HG02588 (cell line): ENCODE measurements around the gene MYO1A.

ENCODE experiments used
- ATAC-seq: cut with Tn5 transposase; IDR thresholded peaks from one replicate; pipeline ENCODE4 v1.9.1; 2021; ENCODE audit warnings: mild to moderate bottlenecking, moderate library complexity; ENCODE audit not compliant: unreplicated experiment

The MYO1A gene

GRCh38 chr12:57049890-57050289 lies at the start of gene MYO1A:
Gene MYO1A, minus strand, starts transcription at chr12:57050129. Its CDS starts 1,806 bp downstream, at chr12:57048323.
- no peak for ATAC-seq

- ATAC-seq, result no peak
Observed at GRCh38 chr12:57099047-57099714, 49.3 kb upstream of the MYO1A start.

- no peak for ATAC-seq
Observed at GRCh38 chr12:57098546-57098945, 48.6 kb upstream of the MYO1A start.

GRCh38 chr12:57097554-57097835 lies 47.6 kb upstream of the MYO1A start:
- ATAC-seq, result no peak

DNA sequence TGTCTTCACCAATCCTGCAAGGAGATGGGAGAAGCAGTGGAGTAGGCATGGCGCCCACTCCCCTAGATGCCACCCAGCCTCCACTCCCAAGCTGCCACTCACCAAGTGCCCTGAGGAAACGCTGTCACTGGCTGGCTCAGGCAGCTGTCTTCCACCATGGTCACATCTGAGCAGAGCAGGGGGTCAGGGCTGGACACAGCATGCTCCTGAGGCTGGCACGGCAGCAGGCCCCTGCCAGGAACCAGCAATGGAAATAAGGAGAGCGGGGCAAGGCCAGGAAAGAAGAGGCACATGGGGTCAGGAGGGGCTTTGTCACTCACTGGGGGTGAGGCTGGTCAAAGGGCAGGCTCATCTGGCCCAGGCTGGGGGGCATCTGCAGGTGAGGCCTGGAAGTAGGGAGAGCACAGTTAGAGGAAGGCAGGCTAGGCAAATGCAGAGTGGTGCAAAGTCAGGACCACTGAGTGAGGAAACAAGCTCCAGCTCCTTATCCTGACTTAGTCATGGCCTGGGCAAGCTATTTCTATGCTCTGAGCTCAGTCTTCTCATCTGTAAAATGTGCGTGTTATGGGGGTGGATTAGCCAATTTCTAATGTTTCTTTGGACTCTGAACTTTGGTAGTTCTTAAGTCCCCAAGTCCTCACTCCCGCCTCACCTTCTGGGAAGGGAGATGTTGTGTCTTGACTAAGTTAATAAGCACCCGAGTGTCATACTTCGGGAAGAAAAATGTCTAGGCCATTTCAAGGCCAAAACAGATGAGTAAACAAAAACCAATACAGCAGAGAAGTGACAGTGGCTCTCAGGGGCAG lies 47.0 kb upstream of the MYO1A start:
- no peak for ATAC-seq

GRCh38 chr12:57096099-57096572 lies 46.2 kb upstream of the MYO1A start:
- no peak for ATAC-seq

DNA sequence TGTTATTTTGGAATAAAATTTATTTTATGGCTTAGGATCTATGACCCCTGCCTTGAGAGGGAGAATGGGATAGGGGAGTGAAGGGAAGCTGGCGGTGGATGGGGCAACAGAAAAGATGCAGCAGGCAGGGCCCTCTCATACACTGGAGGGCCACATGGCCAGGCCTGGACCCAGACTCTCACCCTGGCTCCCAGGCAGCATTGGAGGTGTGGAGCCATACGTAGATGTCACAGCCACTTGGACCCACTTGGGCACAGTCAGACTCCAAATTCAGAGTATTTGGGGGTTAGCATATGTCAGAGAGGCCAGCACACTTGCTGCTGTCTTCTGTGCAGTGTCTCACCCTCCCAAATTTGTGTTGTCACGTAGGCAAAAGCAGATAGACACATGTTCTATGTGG lies 45.5 kb upstream of the MYO1A start:
- ATAC-seq, result no peak

DNA sequence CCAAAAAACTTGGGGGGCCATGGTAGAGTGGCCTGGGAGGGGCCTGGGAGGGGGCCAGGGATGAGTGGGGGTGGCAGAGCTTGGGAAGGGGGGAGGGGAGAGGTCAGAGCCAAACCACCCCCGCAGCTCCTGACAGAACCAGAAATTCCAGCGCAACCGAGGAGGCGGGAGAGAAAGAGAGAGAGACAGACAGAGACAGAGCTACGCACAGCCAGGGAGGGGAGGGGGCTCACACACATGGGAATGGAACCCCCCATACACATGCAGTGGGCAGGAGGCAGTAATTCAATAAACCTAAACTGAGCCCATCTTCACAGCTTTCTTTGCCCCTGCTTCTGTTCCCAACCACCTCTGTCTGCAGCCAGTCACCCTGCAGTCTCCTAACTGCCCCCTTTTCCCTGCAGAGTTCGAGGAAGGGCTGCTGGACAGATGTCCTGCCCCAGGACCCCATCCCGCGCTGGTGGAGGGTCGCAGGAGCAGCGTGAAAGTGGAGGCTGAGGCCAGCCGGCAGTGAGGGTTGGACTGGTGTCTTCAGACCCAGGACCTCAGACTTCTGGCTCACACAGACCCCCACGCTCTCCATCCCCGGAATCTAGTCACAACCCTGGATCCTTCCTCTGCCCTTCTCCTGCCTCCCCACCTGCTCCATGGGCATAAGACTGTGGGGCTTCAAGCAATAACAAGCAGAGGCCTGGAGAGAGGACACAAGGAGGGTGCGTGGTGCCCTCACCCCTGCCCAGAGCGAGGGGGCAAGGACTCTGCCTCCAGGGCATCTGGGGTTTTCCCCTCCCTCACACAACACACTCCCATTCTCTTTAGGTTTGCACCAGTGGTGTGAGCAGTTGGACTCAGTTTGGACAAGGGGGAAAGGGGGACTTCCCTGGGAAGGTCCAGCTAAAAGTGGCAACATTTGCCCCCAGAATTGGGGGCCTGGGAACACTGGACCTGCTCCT lies 44.6 kb upstream of the MYO1A start:
- no peak for ATAC-seq

GRCh38 chr12:57093415-57094207 lies 43.7 kb upstream of the MYO1A start:
- ATAC-seq, result peak; percentile 33

DNA sequence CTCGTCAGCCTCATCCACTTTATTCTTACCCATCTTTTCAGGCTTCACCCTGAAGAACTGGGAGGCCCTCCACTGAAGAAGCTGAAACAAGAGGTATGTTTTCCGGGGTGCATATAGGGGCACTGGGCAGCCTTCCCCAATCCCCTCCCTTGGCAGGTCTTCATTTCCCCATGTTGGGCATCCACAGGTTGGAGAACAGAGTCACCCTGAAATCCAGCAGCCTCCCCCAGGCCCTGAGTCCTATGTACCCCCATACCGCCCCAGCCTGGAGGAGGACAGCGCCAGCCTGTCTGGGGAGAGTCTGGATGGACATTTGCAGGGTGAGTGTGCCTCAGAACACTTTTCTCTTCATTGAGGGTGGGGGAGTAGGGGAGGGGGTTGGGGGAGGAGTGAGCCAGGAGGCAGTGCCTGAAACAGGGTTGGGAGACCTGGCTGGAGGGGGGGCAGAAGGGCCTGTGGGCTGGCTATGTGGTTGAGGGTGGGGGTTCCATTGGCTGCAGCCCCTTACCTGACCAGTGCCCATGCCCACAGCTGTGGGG lies 43.0 kb upstream of the MYO1A start:
- no peak for ATAC-seq

DNA sequence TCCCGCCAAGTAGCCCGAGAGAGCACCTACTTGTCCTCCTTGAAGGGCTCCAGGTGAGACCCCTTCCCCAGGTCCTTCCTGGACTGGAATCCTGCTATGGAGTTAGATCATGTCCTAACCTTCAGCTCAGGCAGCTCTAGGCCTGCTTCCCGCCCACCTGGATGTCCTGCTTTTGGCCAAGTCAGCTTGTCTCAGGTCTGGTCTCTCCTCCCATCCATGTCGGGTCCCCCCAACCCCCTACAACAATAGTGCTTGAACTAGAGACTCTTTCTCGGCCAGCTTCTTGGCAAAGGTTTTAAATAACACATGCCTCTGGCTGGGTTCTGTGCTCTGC lies 42.6 kb upstream of the MYO1A start:
- no peak for ATAC-seq

- no peak for ATAC-seq
Observed at GRCh38 chr12:57091638-57092528, 42.0 kb upstream of the MYO1A start.

DNA sequence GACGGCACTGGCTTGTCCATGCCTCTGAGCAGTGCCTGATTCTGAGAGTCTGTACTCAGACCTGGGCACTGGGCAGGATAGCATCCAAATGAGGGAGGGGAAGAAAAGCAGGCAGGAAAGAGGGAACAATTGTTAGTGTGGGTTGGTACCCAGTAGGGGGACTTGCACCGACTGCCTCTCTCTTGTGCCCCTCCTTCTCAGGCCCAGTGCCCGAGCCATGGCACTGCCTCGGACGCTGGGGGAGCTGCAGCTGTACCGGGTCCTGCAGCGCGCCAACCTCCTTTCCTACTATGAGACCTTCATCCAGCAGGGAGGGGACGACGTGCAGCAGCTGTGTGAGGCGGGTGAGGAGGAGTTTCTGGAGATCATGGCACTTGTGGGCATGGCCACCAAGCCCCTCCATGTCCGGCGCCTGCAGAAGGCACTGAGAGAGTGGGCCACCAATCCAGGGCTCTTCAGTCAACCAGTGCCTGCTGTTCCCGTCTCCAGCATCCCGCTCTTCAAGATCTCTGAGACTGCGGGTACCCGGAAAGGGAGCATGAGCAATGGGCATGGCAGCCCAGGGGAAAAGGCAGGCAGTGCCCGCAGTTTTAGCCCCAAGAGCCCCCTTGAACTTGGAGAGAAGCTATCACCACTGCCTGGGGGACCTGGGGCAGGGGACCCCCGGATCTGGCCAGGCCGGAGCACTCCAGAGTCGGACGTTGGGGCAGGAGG lies 41.2 kb upstream of the MYO1A start:
- ATAC-seq, result no peak

DNA sequence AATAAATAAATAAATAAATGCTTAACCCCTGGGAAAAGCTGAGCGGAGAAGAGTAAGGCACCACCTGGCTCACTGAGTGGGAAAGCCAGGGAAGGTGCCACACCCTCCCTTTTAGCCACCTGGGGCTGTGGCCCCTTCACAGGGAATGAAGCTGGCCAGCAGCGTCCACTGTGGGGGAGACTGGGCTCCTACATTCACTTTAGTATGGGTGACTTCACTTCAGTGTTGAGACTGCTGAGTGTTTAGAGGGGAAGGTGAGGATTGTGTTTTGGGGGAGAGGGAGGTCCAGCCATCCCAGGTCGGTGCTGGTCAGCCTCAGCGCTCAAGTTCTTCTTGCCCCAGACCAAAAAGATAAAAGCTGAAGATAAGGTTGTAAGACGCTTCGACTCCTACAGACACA lies 40.6 kb upstream of the MYO1A start:
- ATAC-seq, result no peak

- ATAC-seq, result no peak
Observed at GRCh38 chr12:57089271-57090245, 39.6 kb upstream of the MYO1A start.

DNA sequence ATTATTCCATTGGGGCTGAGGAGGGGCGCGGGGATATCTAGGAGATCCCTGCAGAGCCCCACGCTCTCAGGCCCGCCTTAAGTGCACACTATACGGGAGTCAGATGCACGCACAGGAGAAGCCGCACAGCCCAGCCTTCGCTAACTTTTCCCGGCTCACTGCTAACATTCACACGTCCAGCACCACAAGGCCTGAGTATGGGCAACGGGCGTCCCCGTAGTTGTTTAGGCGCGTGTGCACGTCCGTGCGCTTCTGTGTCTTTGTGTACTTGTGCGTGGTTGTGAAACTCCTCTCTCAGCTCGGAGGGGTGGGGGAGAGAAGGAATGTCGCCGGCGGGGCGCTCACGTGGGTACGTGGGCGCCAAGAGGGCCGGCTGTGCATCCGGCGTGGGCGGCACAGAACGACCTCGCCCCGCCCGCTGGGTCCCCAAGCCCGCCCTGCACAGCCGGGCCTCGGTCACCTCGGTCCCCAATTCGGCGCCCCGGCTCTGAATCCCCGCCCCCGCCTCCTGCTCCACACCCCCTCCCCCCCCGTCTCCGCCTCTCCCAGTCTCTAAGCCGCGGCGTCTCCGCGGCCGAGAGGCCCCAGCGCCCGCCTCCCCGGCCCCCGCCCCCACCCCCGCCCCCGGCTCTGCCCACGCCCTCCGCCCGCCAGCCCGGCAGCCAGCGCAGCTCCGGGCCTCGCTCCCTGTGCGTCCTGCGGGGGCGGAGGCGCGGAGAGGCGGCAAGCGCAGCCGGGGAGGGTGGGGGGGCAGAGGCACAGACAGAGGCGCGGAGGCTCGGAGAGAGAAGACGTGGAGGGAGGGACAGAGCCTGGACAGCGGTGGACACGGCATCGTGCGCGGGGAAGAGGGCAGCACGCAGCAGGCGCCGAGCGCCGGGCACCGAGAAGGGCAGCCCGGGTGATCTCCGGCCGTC lies 38.7 kb upstream of the MYO1A start, which contains the start of gene NAB2:
Gene NAB2 (plus strand): TSS at position 761 of the 917 bp plus-strand sequence. CDS start 158 bp downstream, outside the sequence.
- ATAC-seq, result peak; percentile 53
